Immature natural killer cell (primary cell): ENCODE results near the gene CTIF. TPM values are rescaled to one million over a fixed set of nuclear protein-coding genes. Genes with fewer than 3 reads are reported as not detected.

ENCODE experiments used
- DNase-seq, 3 donors: peaks; one replicate each; pipeline ENCODE4 v3.0.0; 2022; ENCODE audit warnings: mixed read lengths in 1 of 3
- H3K27ac Mint-ChIP-seq, 6 donors: one replicate each; pipeline ENCODE4 v1.8.0; 2020; ENCODE audit warnings: mixed read lengths in 6 of 6, mild to moderate bottlenecking in 5 of 6, inconsistent platforms in 4 of 6, moderate library complexity in 3 of 6
- H3K27me3 Mint-ChIP-seq, 3 donors: one replicate each; pipeline ENCODE4 v1.8.0; 2020 to 2021; ENCODE audit warnings: low read depth in 3 of 3, mild to moderate bottlenecking in 3 of 3, mixed read lengths in 3 of 3, moderate library complexity in 3 of 3, inconsistent platforms in 1 of 3
- H3K36me3 Mint-ChIP-seq, 3 donors: one replicate each; pipeline ENCODE4 v1.8.0; 2020; ENCODE audit warnings: mixed read lengths in 3 of 3, inconsistent platforms in 2 of 3, mild to moderate bottlenecking in 2 of 3
- H3K4me1 Mint-ChIP-seq, 2 donors: one replicate each; pipeline ENCODE4 v1.8.0; 2020; ENCODE audit warnings: inconsistent platforms in 2 of 2, mild to moderate bottlenecking in 2 of 2, mixed read lengths in 2 of 2, moderate library complexity in 1 of 2
- H3K4me3 Mint-ChIP-seq, 5 donors: one replicate each; pipeline ENCODE4 v1.8.0; 2020; ENCODE audit warnings: mild to moderate bottlenecking in 5 of 5, mixed read lengths in 5 of 5, inconsistent platforms in 3 of 5, moderate library complexity in 3 of 5
- H3K9me3 Mint-ChIP-seq, 6 donors: one replicate each; pipeline ENCODE4 v1.8.0; 2020; ENCODE audit warnings: mild to moderate bottlenecking in 6 of 6, mixed read lengths in 6 of 6, inconsistent platforms in 4 of 6, moderate library complexity in 3 of 6
- polyA plus RNA-seq, 3 donors: library from polyadenylated mRNA; unstranded; fragments of 300-500 nt; fragmentation: Illumina TruSeq; gene quantifications; one replicate each; pipeline ENCODE4 v1.2.3, GENCODE V29; 2021

Gene CTIF
- polyA plus RNA-seq, 3 donors from 2014 or later: 0.28 to 1.2 TPM; not detected in 1

GRCh38 chr18:48776641-48777025, 237.8 kb downstream of the CTIF start:
- DNase-seq: no peak
- Mint-ChIP-seq H3K27me3 (peaks cover 0 to 5% (median 2%) of the 10 kb centered on the region in 3 donors), H3K36me3 (no peaks in the 10 kb centered on the region), H3K27ac (no peak overlapping the region), H3K9me3 (no peaks in the 10 kb centered on the region), H3K4me1 (peaks cover 12 to 17% of the 10 kb centered on the region in 2 donors), H3K4me3 (no peak overlapping the region)

- Mint-ChIP-seq H3K36me3 (no peaks in the 10 kb centered on the region), H3K27ac (peak overlapping the region in 3 of 6 donors; percentile 7 to 59 (median 16)), H3K4me3 (peak overlapping the region in 1 of 5 donors; percentile 47), H3K27me3 (peaks cover 0 to 5% (median 2%) of the 10 kb centered on the region in 3 donors), H3K4me1 (peaks cover 12 to 17% of the 10 kb centered on the region in 2 donors), H3K9me3 (no peaks in the 10 kb centered on the region)
- peak; percentile 70 to 77 (median 75) for DNase-seq
These were observed 238.4 kb downstream of the CTIF start for GRCh38 chr18:48777026-48777743.

- no peaks in the 10 kb centered on the region for H3K9me3 Mint-ChIP-seq
- peaks cover 0 to 2% (median 2%) of the 10 kb centered on the region in 3 donors for H3K27me3 Mint-ChIP-seq
- no peak overlapping the region for H3K4me3 Mint-ChIP-seq
- peak overlapping the region in 2 of 6 donors; percentile 16 to 59 for H3K27ac Mint-ChIP-seq
- H3K36me3 Mint-ChIP-seq: no peaks in the 10 kb centered on the region
- H3K4me1 Mint-ChIP-seq: peaks cover 12 to 17% of the 10 kb centered on the region in 2 donors
- DNase-seq: no peak
These were observed 238.9 kb downstream of the CTIF start for GRCh38 chr18:48777744-48778116.

GRCh38 chr18:48778344-48779011, 239.6 kb downstream of the CTIF start:
- Mint-ChIP-seq H3K9me3 (no peaks in the 10 kb centered on the region), H3K4me3 (no peak overlapping the region), H3K27me3 (peaks cover 0 to 3% (median 2%) of the 10 kb centered on the region in 3 donors), H3K27ac (peak overlapping the region in 1 of 6 donors; percentile 49), H3K36me3 (no peaks in the 10 kb centered on the region), H3K4me1 (peaks cover 12 to 17% of the 10 kb centered on the region in 2 donors)
- no peak for DNase-seq

- Mint-ChIP-seq H3K4me1 (peaks cover 19 to 23% of the 10 kb centered on the region in 2 donors), H3K27me3 (peaks cover 0 to 4% (median 2%) of the 10 kb centered on the region in 3 donors), H3K9me3 (no peaks in the 10 kb centered on the region), H3K27ac (peak overlapping the region in 1 of 6 donors; percentile 8), H3K4me3 (no peak overlapping the region), H3K36me3 (no peaks in the 10 kb centered on the region)
- DNase-seq: no peak
These were observed 240.6 kb downstream of the CTIF start for GRCh38 chr18:48779462-48779861.

- DNase-seq: no peak
- Mint-ChIP-seq H3K4me1 (peaks cover 28 to 32% of the 10 kb centered on the region in 2 donors), H3K4me3 (no peak overlapping the region)
These were observed 241.5 kb downstream of the CTIF start for GRCh38 chr18:48780201-48780912.

GRCh38 chr18:48780913-48781162, 242.0 kb downstream of the CTIF start:
- H3K36me3 Mint-ChIP-seq: no peaks in the 10 kb centered on the region
- H3K4me3 Mint-ChIP-seq: no peak overlapping the region
- H3K4me1 Mint-ChIP-seq: peaks cover 32 to 37% of the 10 kb centered on the region in 2 donors
- H3K27ac Mint-ChIP-seq: no peak overlapping the region
- no peaks in the 10 kb centered on the region for H3K9me3 Mint-ChIP-seq
- H3K27me3 Mint-ChIP-seq: peaks cover 0 to 5% (median 2%) of the 10 kb centered on the region in 3 donors
- DNase-seq: no peak

More at GRCh38 chr18:48780201-48780912, 241.5 kb downstream of the CTIF start:
- peaks cover 0 to 5% (median 2%) of the 10 kb centered on the region in 3 donors for H3K27me3 Mint-ChIP-seq
- peak overlapping the region in 2 of 6 donors; percentile 25 to 40 for H3K27ac Mint-ChIP-seq
- no peaks in the 10 kb centered on the region for H3K36me3 Mint-ChIP-seq
- no peaks in the 10 kb centered on the region for H3K9me3 Mint-ChIP-seq

- no peaks in the 10 kb centered on the region for H3K36me3 Mint-ChIP-seq
- no peak for DNase-seq
- no peaks in the 10 kb centered on the region for H3K9me3 Mint-ChIP-seq
- peaks cover 0 to 5% (median 2%) of the 10 kb centered on the region in 3 donors for H3K27me3 Mint-ChIP-seq
- peaks cover 33 to 40% of the 10 kb centered on the region in 2 donors for H3K4me1 Mint-ChIP-seq
- peak overlapping the region in 2 of 6 donors; percentile 40 to 70 for H3K27ac Mint-ChIP-seq
- no peak overlapping the region for H3K4me3 Mint-ChIP-seq
These were observed 242.5 kb downstream of the CTIF start for GRCh38 chr18:48781163-48781987.

- no peak for DNase-seq
- Mint-ChIP-seq H3K36me3 (no peaks in the 10 kb centered on the region), H3K9me3 (no peaks in the 10 kb centered on the region), H3K4me1 (peaks cover 32 to 41% of the 10 kb centered on the region in 2 donors), H3K4me3 (no peak overlapping the region), H3K27me3 (peaks cover 0 to 5% (median 2%) of the 10 kb centered on the region in 3 donors), H3K27ac (peak overlapping the region in 2 of 6 donors; percentile 40 to 70)
These were observed 243.1 kb downstream of the CTIF start for GRCh38 chr18:48781988-48782363.

GRCh38 chr18:48782381-48782861, 243.6 kb downstream of the CTIF start:
- DNase-seq: no peak
- no peak overlapping the region for H3K4me3 Mint-ChIP-seq
- H3K36me3 Mint-ChIP-seq: no peaks in the 10 kb centered on the region
- no peaks in the 10 kb centered on the region for H3K9me3 Mint-ChIP-seq
- peaks cover 28 to 40% of the 10 kb centered on the region in 2 donors for H3K4me1 Mint-ChIP-seq
- H3K27me3 Mint-ChIP-seq: peaks cover 0 to 5% (median 2%) of the 10 kb centered on the region in 3 donors
- H3K27ac Mint-ChIP-seq: no peak overlapping the region

GRCh38 chr18:48783616-48784520, 245.0 kb downstream of the CTIF start:
- DNase-seq: no peak
- peak overlapping the region in 5 of 6 donors; percentile 42 to 97 (median 91) for H3K27ac Mint-ChIP-seq
- H3K9me3 Mint-ChIP-seq: no peaks in the 10 kb centered on the region
- peaks cover 0 to 5% (median 0%) of the 10 kb centered on the region in 3 donors for H3K27me3 Mint-ChIP-seq
- H3K36me3 Mint-ChIP-seq: no peaks in the 10 kb centered on the region
- H3K4me3 Mint-ChIP-seq: peak overlapping the region in 1 of 5 donors; percentile 12
- H3K4me1 Mint-ChIP-seq: peaks cover 20 to 32% of the 10 kb centered on the region in 2 donors

GRCh38 chr18:48784656-48785055, 245.8 kb downstream of the CTIF start:
- no peak for DNase-seq
- Mint-ChIP-seq H3K27me3 (peaks cover 0 to 5% (median 0%) of the 10 kb centered on the region in 3 donors), H3K27ac (peak overlapping the region; percentile 89 to 97 (median 94)), H3K36me3 (no peaks in the 10 kb centered on the region), H3K9me3 (no peaks in the 10 kb centered on the region), H3K4me1 (peaks cover 20 to 30% of the 10 kb centered on the region in 2 donors), H3K4me3 (peak overlapping the region in 3 of 5 donors; percentile 55 to 74 (median 66))
